Measurements from ENCODE around the gene NUDT6.
"Not testable (repeated sequence)": the region's sequence is repeated elsewhere in the genome, so short reads cannot be mapped to it uniquely, and the experiment has no call there.

NUDT6 gene, protein sequence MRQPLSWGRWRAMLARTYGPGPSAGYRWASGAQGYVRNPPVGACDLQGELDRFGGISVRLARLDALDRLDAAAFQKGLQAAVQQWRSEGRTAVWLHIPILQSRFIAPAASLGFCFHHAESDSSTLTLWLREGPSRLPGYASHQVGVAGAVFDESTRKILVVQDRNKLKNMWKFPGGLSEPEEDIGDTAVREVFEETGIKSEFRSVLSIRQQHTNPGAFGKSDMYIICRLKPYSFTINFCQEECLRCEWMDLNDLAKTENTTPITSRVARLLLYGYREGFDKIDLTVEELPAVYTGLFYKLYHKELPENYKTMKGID

DNA sequence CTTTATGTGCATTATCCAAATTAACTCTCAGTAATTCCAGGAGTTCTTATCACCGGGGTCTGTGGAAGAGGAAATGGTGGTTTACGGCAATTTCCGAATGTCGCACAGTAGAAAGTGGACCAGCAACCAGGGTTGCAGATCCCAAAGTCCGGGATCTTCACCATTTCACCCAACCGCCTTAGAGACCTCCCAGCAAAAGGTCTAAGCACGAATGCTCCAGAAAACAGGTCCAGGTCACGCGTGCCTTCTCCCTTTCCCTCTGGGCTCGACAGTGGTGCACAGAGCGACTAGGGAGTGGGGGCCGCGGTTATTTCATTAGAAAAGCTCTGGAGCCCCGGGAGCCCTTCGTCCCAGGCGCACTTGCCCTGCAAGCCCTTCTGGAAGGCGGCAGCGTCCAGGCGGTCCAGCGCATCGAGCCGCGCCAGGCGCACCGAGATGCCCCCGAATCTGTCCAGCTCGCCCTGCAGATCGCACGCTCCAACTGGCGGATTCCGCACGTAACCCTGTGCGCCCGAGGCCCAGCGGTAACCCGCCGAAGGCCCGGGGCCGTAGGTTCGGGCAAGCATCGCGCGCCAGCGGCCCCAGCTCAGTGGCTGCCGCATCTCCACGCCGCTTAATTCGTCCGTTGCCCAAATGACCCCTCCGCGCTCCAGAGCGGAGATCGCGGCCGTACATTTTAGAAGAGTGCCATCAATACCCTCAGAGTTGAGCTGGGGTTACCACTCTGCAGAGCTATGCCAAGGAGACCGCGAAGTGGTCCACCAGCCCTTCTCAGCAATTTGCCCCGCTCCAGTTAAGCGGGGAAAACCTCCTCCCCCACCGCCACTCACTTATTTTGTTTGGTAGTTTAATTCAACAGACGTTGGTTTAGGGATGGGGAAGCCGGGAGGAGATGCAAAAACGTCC lies at the start of gene NUDT6:
Gene NUDT6 (minus strand): TSS at position 627 of the 906 bp plus-strand sequence. CDS start 25 bp downstream, at position 602.
- no peak for DNase-seq

DNA sequence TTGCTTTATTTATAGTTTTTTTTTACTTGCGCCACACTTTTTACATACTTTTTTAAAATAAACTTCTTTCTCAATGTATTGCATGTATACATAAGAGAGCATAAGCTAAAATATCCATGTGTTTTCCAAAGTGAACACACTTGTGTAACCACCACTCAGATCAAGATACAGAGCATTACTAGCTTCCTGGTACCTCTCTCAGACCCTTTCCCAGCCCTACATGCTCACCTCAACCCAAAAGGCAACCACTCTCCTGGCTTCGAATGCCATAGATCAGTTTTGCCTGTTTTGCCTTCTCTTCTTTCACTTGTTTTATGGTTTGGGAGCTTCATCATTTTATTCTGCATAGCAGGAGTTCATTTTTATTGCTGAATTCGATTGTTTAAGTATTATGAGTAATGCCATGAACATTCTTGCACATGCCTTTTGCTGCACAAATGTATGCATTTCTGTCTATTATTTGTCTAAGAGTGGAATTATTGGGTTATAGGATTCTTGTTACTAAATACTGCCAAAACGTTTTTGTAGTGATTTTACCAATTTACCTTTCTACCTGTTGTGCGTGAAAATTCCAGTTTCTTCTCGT lies 45.9 kb upstream of the NUDT6 start:
- DNase-seq, result no peak

DNA sequence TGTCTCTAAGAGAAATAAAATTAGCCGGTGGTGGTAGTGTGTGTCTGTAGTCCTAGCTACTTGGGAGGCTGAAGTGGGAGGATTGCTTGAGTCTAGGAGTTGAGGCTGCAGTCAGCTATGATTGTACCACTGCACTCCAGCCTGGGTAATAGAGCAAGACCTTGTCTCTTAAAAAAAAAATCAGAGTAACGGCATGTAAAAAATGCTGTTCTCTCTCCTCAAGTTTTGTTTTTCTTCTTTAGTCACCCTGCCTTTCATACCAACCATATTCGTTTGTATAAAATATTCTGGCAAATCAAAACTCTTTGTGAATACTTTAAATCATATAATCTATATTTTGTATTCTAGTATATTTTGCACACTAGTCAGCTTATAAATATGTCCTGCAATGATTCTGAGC lies 44.8 kb upstream of the NUDT6 start:
- DNase-seq, result no peak

GRCh38 chr4:122966201-122966600 lies 43.8 kb upstream of the NUDT6 start:
- DNase-seq, result no peak

- DNase-seq, result no peak
These were observed 40.8 kb upstream of the NUDT6 start for GRCh38 chr4:122963216-122963615.

DNA sequence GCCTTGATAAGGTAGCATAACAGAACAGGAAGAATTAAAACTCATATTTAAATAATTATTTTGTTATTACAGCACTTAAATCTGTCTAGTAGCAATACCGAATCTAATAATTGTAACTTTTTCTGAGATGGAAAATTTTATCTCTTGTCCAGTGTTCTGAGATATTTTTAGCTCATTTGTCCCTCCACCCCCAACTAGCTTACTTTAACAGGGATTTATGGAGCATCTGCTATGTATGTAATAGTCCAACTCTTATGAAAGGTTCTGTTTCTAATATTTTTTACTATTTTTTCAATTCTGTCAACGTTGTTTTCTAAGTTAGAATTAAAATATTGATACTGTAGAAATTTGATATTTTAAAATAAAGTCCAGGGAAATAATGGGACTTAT lies 38.2 kb upstream of the NUDT6 start:
- no peak for DNase-seq

DNA sequence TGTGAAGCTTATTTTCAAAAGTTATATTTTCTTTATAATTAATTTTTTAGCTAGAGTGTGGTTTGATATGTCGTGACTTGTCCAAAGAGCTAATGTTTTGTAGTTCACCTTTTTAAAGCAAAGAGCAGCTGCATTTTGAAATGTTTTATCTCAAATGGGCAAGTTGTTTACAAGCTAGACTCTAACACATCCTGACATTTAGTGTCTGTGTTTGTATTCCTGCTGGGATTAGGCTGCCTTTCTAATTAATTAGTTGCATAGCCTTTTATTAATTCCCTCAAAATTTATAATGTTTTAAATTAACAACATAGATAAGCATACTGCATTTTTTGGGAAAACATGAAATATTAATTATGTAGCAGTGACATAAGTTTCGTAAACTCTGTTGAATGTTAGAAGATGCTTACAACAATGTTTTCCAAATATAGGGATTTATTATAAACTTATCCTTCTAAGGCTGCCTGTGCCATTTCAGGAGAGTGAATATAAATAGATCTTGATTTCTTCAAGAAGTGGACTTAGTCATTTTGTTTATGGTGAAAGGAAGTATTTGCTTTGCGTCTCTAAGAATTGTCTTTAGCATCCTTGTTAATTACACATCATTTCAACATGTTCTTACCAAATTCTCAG lies 37.7 kb upstream of the NUDT6 start:
- no peak for DNase-seq

- DNase-seq, result no peak
These were observed 37.0 kb upstream of the NUDT6 start for GRCh38 chr4:122959441-122959840.

DNA sequence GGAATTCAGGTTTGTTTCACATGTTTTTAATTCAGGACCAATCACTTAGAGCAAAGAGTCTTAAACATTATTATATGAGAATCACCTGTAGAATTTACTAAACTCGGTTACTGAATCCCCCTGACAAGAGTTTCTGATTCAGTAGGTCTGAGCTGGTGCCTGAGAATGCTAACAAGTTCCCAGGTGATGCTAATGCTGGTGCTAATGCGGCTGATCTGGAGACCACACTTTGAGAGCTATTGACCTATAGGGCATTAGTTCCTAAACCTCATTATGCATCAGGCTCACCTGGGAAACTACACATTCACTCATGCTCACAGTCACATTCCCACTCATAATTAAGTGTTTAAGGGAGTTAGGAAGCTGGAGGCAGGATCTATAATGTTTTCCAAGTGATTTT lies 36.1 kb upstream of the NUDT6 start:
- DNase-seq, result no peak

- no peak for DNase-seq
These were observed 31.5 kb upstream of the NUDT6 start for GRCh38 chr4:122953924-122954323.

GRCh38 chr4:122952028-122952427 lies 29.6 kb upstream of the NUDT6 start:
- no peak for DNase-seq

DNA sequence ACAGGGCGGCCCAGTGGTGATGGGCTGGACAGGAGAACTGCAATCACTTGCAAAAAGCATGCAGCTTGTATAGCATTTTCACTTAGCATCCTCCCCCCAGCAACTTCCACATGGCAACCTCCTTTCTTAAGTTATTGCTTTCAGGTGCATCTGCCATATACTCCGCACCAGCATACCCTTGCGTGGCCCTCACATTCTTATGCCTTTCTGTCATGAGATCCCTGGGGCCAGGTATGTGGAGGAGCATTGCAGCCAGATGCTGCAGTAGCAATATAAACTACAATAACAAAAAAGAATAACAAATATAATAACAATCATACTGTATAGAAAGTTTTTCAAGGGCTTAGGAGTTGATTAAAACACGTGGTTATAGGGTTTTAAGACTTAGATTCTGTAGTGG lies 26.3 kb upstream of the NUDT6 start:
- DNase-seq, result no peak

- DNase-seq, result no peak
These were observed 23.7 kb upstream of the NUDT6 start for GRCh38 chr4:122946142-122946541.

GRCh38 chr4:122945136-122945535 lies 22.7 kb upstream of the NUDT6 start:
- DNase-seq, result not testable (repeated sequence)

GRCh38 chr4:122932763-122933162 lies 10.4 kb upstream of the NUDT6 start:
- no peak for DNase-seq

- DNase-seq, result no peak
These were observed 8.5 kb upstream of the NUDT6 start for GRCh38 chr4:122930862-122931261.

GRCh38 chr4:122928930-122929329 lies 6.5 kb upstream of the NUDT6 start:
- DNase-seq, result no peak

DNA sequence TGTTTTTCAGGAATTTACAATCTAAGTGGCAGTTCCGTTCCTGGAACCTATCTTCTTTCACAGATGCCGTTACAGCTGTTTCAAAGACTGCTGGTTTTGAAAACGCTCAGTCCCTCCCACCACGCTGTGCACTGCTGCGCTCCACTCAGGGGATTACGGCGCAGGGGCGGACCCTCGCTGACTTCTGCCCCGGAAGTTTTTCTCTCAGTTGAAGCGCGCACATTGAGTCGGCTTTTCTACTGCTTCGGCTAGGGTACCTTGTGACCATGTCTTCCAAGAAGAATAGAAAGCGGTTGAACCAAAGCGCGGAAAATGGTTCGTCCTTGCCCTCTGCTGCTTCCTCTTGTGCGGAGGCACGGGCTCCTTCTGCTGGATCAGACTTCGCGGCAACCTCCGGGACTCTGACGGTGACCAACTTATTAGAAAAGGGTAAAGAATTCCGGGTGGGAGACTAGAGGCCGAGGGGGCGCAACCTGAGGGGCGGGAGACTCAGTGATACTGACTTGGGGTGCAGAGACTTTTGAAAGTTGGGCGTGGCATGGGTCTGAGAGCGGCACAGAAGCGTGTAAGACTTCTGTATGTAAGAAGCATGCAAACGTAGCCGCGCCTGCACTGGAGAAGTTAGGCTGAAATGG lies 597 bp upstream of the NUDT6 start:
- peak; percentile 57 for DNase-seq

GRCh38 chr4:122921300-122921699 lies 1.1 kb downstream of the NUDT6 start:
- no peak for DNase-seq

DNA sequence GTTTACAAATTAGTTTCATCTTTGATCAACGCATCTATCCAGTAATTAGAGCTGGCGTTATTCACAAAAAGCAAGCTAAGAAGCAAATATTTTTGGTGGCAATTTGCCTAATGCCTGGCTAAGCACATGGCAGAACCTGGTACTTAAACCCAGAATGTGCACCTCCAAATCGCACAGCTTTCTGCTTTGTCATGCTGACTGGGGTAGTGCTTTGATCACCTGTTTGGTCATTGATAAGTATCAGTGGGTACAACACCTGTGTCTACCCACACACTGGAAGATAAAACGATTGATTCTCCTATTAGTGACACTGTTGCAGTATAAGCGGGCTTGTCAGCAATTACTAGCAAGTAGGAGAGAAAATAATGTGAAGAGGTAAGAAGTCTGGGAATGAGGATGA lies 1.9 kb downstream of the NUDT6 start:
- no peak for DNase-seq

GRCh38 chr4:122917731-122918130 lies 4.7 kb downstream of the NUDT6 start:
- DNase-seq, result no peak

- DNase-seq, result no peak
These were observed 7.5 kb downstream of the NUDT6 start for GRCh38 chr4:122914938-122915337.

All from NCI-H2171 (cell line).